Mucosa of gallbladder (tissue), 1 donor: Measurements from ENCODE around the gene SPTLC1. TPM values are rescaled to one million over a fixed set of nuclear protein-coding genes. Genes with fewer than 3 reads are reported as not detected.
"Not testable (repeated sequence)": the region's sequence is repeated elsewhere in the genome, so short reads cannot be mapped to it uniquely, and the experiment has no call there.

ENCODE experiments used
- DNase-seq: peaks from one replicate; pipeline ENCODE4 v3.0.0-alpha.2; 2020; ENCODE audit warnings: low spot score
- total RNA-seq: library from RNA; stranded (reverse); gene quantifications from one replicate; pipeline ENCODE4 v1.2.1, GENCODE V29; 2021
- donor health status: DM: no; HTN: no; CAD: no.

The SPTLC1 gene, protein sequence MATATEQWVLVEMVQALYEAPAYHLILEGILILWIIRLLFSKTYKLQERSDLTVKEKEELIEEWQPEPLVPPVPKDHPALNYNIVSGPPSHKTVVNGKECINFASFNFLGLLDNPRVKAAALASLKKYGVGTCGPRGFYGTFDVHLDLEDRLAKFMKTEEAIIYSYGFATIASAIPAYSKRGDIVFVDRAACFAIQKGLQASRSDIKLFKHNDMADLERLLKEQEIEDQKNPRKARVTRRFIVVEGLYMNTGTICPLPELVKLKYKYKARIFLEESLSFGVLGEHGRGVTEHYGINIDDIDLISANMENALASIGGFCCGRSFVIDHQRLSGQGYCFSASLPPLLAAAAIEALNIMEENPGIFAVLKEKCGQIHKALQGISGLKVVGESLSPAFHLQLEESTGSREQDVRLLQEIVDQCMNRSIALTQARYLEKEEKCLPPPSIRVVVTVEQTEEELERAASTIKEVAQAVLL
- total RNA-seq = 65.1 TPM

DNA sequence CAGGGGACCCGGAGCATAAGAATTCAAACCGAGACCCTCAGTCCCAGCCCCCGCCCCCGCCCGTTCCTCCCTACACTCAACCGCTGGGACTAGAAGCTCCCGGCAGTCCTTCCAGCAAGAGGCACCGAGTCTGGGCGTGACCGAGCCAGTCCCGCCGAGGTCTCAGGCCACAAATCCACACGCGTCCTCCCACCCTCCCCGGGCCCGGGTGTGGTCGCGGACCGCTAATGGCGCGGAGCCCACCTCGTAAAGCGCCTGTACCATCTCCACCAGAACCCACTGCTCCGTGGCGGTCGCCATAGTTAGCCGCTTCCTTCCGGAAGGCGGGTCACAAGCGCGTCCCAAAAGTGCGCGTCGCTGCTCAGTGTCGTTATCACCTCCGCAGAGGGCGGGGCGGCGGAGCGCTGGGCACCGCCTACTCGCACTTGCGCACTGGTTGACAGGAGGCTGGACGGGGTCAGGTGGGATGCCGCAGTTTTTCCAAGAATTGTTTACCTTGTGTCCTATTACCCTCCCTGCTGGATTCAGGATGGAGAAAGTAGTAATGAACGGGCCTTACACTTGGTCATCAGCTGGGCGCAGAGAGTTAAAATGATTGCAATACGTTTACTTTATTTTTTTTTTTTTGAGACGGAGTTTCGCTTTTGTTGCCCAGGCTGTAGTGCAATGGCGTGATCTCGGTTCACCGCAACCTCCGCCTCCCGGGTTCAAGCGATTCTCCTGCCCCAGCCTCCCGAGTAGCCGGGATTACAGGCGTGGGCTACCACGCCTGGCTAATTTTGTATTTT is at the start of gene SPTLC1:
Gene SPTLC1 (minus strand): TSS at position 343 of the 788 bp plus-strand sequence. CDS start 43 bp downstream, at position 300.
- DNase-seq = peak; percentile 96

DNA sequence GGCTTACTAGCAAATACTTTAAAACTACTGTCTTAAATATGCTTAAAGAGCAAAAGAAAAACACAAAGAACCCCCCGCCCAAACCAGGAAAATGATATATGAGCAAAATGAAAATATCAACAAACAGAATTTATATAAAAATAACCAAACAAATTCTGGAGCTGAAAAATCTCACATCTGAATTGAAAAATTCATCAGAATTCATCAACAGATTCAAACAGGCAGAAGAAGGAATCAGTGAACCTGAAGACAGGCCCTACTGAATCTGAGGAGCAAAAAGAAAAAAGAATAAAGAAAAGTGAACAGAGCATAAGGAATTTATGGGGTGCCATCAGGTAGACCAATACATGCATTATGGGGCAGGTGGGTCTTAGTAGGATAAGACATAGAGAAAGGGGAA is 49.8 kb upstream of the SPTLC1 start:
- no peak for DNase-seq

DNA sequence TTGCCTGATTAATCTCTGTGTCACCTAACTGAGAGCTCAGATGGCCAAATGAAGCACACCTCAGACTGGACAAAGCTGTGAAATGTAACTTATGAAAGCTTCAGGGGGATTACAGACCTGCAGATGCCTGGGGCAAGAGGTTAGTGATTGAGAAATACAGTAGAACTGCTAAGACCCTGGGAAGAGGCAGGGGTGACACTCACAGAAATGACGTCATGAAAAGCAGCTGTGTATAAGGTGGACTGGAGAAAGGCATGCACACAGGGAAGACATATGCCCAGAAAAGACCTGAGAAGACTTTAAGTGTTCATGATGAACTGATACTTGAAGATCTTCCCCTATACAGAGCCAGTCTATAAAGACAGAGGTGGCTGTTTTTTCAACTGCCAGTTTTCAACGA is 49.3 kb upstream of the SPTLC1 start:
- DNase-seq = no peak

DNA sequence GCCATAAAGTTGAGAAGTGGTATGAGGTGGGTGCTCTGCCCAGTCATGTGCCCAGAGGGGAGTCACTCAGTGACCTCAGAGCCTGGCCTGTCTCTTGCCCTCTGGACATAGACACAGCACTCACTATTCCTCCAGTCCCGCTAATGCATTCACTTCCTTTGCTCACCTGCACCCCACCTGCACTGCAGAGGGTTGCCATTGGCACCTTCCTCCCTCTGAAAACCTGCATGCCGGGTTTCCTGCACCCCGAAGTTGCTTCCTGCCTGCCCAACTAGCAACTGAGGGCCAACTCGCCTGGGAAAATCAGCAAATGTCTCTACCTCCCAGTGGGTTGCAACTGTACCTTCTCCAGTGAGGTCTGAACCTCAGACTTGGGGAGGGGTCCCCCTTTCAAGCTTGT is 48.1 kb upstream of the SPTLC1 start:
- DNase-seq = no peak

DNA sequence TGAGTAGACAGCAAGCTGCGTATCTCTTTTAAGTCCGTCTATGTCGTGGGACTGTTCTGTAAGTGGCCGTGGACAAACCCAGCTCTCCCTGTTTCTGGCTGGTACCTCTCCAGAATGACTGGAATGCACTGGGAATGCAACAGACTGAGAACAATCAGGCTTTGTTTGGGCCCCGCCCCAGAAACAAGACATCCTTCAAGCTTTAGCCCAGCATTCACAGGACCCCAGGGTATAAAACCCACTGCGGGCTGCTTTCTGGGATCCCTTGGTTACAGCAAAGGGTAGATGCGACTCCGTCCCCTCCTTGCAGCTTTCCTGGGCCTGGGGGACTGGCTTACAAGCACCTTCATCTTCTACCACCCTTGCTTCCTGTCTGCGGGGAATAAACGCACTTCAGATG is 45.6 kb upstream of the SPTLC1 start:
- DNase-seq = no peak

DNA sequence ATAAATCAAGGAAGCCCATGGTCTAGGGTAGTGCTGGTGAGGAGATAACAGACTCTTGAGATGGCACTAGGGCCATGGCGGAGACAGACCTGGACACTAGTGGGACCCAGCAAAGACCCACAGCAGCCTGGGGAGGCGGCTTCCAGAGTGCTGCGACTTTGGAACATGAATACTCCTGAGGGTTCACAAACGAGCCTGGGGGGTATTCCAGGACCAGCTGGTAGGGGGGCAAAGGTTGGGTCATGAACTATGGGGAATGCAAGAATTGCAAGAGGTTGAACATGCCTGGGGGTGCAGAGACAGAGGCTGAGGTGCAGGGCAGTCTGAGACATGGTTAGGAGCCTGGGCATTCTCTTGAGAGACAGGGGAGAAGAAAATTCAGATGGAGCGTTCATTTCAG is 43.8 kb upstream of the SPTLC1 start:
- DNase-seq = no peak

DNA sequence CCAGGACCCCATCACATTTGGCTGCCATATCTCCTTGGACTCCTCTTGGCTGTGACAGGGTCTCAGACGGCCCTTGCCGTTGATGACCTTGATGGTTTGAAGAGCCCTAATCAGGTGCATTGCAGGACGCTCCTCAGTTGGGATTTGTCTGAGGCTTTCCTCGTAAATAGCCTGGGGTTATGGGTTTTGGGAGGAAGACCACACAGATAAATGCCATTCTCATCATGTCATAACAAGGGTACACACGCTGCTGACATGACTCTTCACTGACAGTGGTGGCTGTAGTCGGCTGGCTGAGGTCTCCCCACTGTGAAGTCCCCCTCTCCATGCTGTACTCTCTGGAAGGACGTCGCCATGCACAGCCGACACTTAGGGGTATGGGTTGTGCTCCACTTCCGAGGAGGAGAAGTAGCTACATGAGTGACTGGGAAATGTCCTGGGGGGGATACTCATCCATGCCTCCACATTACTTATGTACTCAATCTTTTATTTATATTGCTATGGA is 42.9 kb upstream of the SPTLC1 start:
- no peak for DNase-seq

DNA sequence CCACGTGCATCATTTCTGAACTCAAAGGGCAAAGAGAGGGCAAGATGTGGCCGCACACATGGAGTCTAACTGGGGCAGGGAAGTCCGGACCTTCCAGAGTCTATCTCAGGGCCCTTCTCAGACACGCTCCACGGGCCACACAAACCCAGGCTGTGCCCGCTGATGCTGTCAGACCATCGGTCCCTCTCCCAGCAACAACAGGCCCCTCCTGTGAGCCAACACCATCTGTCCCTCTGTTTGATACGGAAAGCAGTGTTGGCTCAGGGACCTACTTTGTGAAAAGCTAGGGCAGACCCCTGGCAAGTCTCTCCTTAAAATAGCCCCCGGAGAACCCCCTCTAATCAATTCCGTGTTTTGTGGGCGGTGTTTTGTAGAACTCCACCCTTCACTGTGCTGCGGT is 40.5 kb upstream of the SPTLC1 start:
- not testable (repeated sequence) for DNase-seq

DNA sequence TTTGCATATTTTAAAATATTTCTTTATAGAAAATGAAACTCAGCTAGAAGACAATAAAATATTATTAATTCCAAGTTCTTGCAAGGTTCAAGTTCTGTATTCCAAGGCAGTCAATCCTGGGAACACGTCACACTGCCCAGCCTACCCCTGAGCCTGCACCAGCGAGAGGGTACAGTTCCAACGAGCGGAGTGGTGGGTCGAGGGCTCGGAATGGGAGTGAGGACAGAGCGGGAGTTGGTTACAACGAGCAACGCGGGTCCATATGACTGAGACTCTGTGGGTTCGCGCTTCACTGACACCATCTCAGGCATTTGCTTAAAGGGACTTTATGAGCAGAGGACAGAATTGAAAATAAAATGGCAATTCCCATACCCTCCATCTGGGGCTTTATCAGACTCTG is 40.0 kb upstream of the SPTLC1 start:
- no peak for DNase-seq

DNA sequence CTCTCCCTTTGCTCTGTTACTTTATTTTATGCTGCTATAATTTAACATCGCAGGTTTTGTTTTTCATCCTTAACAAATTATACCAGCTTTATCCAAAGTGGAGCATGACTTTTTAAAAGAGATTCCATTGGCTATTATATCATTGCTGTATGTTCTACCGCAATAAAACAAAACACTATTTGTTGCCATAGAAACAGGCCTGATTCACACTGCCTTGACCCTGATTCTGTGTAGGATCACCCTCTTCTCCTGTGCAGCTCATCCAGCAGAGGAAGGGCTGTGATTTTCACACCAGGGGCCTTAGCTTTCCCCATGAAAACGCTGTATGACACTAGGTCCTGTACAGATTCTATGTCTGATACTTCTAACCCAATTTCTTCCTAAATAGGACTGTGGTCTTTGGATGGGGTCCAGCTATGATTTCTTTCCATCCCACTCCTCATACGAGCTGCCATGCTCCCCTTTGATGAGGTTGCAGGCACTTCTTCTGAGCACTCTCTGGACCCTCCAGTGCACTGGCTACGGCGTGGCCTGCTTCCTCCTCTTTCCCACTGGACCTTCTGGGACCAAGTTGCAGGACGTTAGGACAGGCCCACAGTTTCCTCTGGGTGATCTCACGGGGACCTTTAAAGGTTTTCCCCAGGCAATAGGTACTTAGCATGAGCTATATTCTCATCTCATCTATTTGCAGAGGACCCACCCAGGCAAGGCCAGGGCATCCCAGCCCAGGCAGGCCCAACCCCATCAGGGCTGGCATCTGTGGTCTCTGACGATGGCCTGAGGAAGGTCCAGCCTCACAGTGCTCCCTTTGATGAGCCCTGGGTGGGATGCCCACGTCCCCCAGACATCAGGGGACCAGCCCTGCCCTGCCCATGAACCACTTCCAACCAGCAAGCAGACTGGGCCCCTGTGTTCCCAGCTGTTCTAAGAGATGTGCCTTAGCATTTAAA is 38.5 kb upstream of the SPTLC1 start:
- not testable (repeated sequence) for DNase-seq

DNA sequence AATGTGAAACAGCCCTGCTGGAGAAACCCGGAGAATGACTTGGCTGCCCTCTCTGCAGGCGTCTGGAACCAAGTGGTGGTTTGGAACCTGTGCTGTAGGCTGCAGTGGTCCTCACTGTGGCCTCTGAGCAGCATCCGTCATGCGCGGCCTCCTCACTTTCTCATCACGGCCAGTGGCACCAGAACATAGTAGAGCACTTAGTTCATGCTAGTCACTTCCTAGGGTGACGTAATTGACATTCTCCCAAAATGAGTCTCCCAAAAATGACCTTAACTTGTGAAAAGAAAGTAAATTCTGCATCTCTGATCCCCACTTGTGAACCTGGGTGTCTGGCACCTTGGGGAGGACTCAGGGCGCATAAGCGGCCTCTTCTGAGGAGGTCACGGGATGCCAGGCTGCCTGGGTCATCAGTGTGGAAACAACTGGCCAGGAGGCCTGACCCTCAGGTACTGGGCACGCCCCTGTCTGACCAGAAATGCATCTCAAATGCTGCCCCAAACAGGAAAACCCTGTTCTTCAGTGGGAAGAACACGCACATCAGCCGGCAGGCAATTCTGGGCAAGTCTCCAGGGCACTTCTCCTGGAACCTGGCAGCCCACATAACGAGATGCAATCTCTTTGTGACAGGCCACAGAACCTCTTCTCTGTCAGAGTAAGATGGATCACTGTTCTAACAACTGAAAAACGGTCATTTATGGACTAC is 36.6 kb upstream of the SPTLC1 start:
- no peak for DNase-seq

DNA sequence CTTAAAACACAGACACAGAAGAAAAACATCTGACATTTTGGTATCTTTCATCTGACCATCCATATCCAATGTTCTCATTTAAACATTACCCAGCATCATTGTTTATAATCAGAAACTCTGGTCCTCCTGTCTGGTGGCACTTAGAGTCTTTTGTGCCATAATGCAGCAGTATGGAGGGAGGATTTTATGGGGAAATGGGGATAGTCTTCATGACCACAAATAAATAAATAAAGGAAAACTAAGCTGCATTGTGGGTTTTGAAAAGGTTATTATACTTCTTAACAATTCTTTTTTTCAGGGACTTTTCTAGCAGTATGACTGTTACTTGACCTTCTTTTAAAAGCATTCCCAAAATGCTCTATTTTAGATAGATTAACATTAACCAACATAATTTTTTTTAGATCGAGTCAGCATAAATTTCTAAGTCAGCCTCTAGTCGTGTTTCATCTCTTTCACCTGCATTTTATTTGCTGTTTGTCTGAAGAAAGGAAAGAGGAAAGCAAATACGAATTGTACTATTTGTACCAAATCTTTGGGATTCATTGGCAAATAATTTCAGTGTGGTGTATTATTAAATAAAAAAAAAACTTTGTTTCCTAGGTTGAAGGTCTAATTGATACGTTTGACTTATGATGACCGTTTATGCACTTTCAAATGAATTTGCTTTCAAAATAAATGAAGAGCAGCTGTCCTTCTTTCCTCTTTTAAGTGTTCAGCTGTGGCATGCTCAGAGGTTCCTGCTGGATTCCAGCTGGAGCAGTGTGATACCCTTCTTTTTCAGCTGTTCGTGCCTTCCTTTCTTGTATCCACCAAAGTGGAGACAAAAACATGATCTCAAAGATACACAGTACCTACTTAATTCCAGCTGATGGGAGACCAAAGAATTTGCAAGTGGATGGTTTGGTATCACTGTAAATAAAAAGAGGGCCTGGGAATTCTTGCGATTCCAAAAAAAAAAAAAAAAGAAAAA is 35.6 kb upstream of the SPTLC1 start:
- DNase-seq = not testable (repeated sequence)

DNA sequence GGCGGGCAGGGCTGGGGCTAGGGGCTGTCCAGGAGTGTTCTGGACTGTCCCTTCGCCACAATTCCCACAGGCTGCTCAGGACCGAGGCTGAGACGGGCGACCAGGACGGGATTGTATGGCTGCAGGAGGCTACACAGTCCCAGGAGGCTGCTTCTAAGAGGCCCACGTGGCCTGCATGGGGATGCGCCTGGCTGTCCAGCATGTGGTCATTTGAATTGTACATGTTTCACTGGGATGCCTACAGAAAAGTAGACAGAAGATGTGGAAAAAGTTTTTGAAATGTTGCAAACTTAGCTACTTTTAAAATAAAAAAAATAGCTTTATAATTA is 32.6 kb upstream of the SPTLC1 start:
- no peak for DNase-seq

DNA sequence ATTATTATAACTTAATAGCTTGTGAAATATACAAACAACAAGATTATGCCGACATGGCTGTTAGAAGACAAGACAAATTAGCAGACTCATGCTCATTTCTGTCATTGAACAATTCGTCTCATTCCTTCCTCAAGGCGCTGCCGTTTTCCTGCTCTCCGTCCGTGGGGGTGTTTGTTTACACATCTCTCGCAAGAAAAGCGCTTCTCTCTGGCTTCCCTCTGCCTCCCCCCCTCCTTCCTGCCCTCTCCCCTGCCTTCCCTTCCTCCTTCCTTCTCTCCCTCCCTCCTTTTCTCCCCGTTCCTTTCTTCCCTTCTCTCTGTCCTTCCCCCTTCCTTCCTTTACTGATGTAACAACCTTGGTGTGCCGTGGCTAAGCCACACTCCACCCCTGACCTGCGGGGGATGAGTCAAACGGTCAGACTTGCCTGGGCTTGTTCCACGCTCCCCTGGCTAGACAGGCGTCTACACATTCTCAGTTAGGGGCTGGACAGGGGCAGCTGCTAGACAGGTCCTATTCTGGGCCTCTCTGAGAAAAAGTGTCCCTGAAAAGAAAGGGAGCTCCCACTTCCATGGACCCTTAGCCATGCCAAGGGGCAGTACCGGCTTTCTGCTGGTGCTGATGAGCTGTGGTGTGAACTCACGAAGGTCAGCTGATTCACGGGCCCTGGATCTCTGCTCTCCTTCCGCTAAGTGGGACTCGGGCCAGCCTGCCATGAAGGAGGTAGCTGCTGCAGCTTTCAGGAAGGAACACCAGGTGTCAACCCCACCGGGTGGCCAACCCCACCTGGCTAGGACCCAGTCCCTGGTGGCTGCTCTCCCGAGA is 32.0 kb upstream of the SPTLC1 start:
- DNase-seq = no peak

DNA sequence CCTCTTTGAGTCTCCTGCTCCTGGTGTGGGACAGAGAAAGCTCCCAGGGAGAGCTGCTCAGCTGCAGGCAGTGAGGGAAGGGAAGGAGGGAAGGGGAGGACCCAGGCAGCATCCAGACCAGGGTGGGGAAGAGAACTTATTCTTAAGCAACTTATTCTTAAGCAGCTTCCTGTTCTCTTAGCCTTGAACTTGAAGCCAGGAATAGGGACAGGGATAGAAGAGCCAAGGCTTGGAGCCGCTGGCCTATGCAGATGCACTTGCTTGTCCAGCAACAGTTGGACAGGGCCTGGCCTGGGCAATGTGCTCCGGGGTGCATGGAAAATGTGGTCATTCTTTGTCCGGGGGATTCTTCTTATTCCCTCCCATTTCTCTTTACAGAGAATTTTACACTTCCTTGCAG is 31.4 kb upstream of the SPTLC1 start:
- DNase-seq = no peak

DNA sequence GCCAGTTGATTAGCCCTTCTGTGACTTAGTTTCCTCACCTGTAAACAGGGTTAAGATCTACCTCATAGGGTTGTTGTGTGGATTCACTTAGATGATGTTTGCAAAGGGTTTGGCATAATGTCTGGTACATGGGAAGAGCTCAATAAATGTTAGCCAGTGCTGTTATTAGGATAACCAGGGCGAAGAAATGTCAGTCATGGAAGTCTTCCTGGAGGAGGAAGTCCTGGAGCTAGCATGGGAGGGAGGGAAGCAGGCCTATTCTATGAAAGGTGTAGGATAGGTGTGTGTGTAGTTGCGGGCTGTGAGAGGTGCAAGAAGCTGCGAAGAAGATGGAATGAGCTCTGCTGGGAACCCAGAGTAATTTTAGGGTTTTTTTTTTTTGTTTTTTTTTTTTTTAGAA is 30.6 kb upstream of the SPTLC1 start:
- DNase-seq = not testable (repeated sequence)

DNA sequence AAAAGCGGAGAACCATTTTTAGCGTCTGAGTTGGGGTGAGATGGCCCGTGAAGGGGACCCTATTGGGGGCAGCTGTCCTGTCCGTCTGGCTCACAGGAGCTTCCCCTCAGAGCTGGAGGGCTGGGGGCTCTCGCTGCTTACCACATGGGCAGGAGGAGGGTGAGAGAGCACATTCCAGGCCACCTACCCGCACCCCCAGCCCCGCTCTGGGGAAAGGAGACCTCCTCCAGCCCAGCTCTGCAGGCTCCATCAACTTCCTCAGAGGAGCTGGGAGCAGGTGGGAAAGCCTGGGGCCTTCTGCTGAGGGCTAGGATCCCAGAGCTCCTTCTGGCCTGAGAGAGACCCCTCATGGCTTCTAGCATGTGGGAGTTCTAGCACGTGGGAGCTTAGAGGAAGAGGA is 27.1 kb upstream of the SPTLC1 start:
- no peak for DNase-seq

DNA sequence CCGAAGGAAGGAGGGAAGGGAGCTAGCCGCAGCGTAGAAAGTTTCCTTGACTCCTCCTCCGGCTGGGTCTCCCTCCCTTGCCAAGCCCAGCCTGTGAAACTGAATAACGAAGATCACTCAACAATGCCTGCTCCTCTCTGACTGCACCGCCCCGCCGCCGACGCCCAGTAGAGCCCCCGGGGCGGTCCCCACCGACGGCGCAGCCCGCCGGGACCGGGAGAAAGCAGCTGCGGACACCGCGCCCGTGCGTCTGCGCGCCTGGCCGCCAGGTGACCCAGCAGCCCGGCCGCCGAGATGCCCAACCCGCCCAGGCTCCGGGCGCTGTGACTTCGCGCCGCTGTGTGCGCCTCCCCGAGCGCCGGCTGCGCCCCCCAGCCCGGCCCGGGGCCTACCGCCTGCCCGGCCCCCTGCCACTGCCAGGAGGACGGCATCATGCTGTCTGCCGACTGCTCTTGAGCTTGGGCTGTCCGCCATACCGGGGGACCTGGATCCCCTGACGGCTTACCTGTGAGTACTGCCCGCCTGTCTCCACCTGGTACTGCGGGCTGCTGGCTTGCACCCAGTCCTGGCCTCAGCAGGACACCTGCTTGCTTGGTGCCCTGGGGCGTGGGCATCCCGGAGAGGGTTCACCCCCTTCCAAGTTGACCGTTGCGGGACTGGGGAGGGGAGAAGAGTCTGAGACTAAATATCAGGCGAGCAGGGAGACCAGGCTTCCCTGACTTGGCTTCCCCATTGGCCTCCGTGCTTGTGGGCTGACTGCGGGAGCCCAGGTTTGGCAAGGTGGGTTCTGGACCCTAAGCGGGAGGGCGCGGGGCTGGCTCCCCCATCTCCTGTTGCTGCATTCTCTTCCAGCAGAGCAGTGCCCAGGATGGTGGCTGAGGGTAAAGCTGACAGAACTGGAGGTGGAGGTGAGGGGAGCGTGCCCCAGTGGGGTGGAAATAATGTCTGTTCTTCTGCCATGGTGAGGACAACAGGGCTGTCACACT is 26.2 kb upstream of the SPTLC1 start:
- no peak for DNase-seq
